Psoas muscle (tissue), 8 donors: ENCODE data around the gene SLFN11. TPM values are rescaled to one million over a fixed set of nuclear protein-coding genes. Genes with fewer than 3 reads are reported as not detected.

Experiments used
- ATAC-seq, 4 donors: fragments of 200-7000 bp; cut with Tn5 transposase; one replicate each; pipeline ENCODE4 v1.9.1; 2020; ENCODE audit warnings: moderate library complexity in 3 of 4, mild to moderate bottlenecking in 2 of 4
- DNase-seq, 2 donors: peaks; one replicate each; pipeline ENCODE4 v3.0.0-alpha.2; 2020
- H3K27ac ChIP-seq: fragments of 200-600 bp; one replicate; pipeline ENCODE4 v1.8.0; 2022
- H3K27me3 ChIP-seq, 3 donors: fragments of 200-600 bp in 1 of 3; one replicate each; pipeline versions ENCODE4 v1.6.1 to v1.8.0; 2013 to 2022; ENCODE audit warnings: low read length in 2 of 3, mild to moderate bottlenecking in 2 of 3, moderate library complexity in 1 of 3; ENCODE audit not compliant: insufficient read depth in 3 of 3
- H3K36me3 ChIP-seq, 2 donors: fragments of 200-600 bp in 1 of 2; one replicate each; pipeline versions ENCODE4 v1.6.1 to v1.8.0; 2013 to 2022; ENCODE audit warnings: low read depth in 1 of 2, mild to moderate bottlenecking in 1 of 2, moderate library complexity in 1 of 2; ENCODE audit not compliant: insufficient read depth in 1 of 2
- H3K4me1 ChIP-seq: fragments of 200-600 bp; one replicate; pipeline ENCODE4 v1.8.0; 2022
- H3K4me3 ChIP-seq: fragments of 200-600 bp; one replicate; pipeline ENCODE4 v1.8.0; 2022; ENCODE audit warnings: mild to moderate bottlenecking
- H3K9me3 ChIP-seq: fragments of 200-600 bp; one replicate; pipeline ENCODE4 v1.8.0; 2022
- CTCF ChIP-seq: fragments of 200-600 bp; IDR thresholded peaks from one replicate; pipeline ENCODE4 v1.8.0; 2022; ENCODE audit warnings: antibody characterized with exemption
- WGBS, 3 donors: extraction: QIAGEN DNeasy Blood & Tissue Kit; methylation state at CpG; one replicate each; pipeline versions ENCODE4 v1.1.6 to v1.1.7; 2013; 5-methylcytosine and 5-hydroxymethylcytosine counted together
- intact Hi-C, 2 donors: fragments of 100-400 bp; cut with DNase I; formaldehyde crosslinking; loops; one replicate each; pipeline versions ENCODE4 v1.11.0 to v1.14.2; 2022
- polyA plus RNA-seq, 3 donors: library from polyadenylated mRNA; stranded (reverse); fragments of 200-250 nt; gene quantifications; one replicate each; pipeline ENCODE4 v1.2.3, GENCODE V29; 2013
- total RNA-seq, 4 donors: library from RNA; stranded (reverse); fragmentation: NEBNext Ultra II Directional in 2 of 4; extraction: Animal tissue kit (Norgen Biotek cat#: 25700) in 2 of 4; gene quantifications; one replicate each; pipeline versions ENCODE4 v1.2.1 to v1.2.4, GENCODE V29; 2021 to 2023
- donor health status: healthy with polysubstance abuse.
- donor health status: DM: no; HTN: no; CAD: no; lungs with moderate emphysema.
- donor health status: Bipolar disorder and iron deficiency.
- donor health status: healthy.
- donor health status: DM: yes; HTN: yes; CAD: no.
- donor health status: DM: no; HTN: no; CAD: no.
- donor health status: DM: no; HTN: no; CAD: no.
- donor health status: DM: yes; HTN: yes; CAD: no.

SLFN11 gene
- total and polyA plus RNA-seq, 7 donors: 1.8 to 11.3 (median 7.0) TPM

- ATAC-seq (no peak), DNase-seq (no peak)
- H3K4me1 ChIP-seq: peaks cover 6% of the 10 kb centered on the region
- 83 to 89% (median 86%) methylated on average over 1 of the region's 1 CpG for WGBS, 3 donors
- no peaks in the 10 kb centered on the region for H3K9me3 ChIP-seq
- H3K27me3 ChIP-seq: no peaks in the 10 kb centered on the region
- intact Hi-C loops: no loop called here
- no peak overlapping the region for H3K27ac ChIP-seq
- H3K36me3 ChIP-seq: peaks cover 0 to 40% of the 10 kb centered on the region in 2 donors
- TF ChIP-seq CTCF: no peak
- H3K4me3 ChIP-seq: no peak overlapping the region
Measured at GRCh38 chr17:35322749-35323148, 50.7 kb downstream of the SLFN11 start.

GRCh38 chr17:35315971-35316370 lies 57.5 kb downstream of the SLFN11 start:
- no peak for TF ChIP-seq CTCF
- peaks cover 27% of the 10 kb centered on the region for H3K4me1 ChIP-seq
- intact Hi-C loops: loop anchor here (10.0 kb wide), 3 partner anchors 71 to 429 kb away; partner anchors contain the start of genes SLFN12 (in 1 of the 2) and SLFN5 (in 1 of the 2)

GRCh38 chr17:35315283-35315682 lies 58.1 kb downstream of the SLFN11 start:
- H3K27ac ChIP-seq: peak overlapping the region; percentile 84
- WGBS, 3 donors: 5 to 8% (median 6%) methylated on average over 5 of the region's 5 CpGs
- DNase-seq: peak; percentile 20 to 73
- peak overlapping the region; percentile 63 for H3K4me3 ChIP-seq
- H3K36me3 ChIP-seq: no peaks in the 10 kb centered on the region
- peak; percentile 74 to 86 (median 86) for ATAC-seq
- no peaks in the 10 kb centered on the region for H3K9me3 ChIP-seq
- H3K4me1 ChIP-seq: peaks cover 27% of the 10 kb centered on the region
- no peaks in the 10 kb centered on the region for H3K27me3 ChIP-seq
- TF ChIP-seq CTCF: no peak
- intact Hi-C loops: loop anchor here (10.0 kb wide), 3 partner anchors 70 to 430 kb away; partner anchors contain the start of genes SLFN12 (in 1 of the 2) and SLFN5 (in 1 of the 2)

More at GRCh38 chr17:35315971-35316370, 57.5 kb downstream of the SLFN11 start:
- H3K4me3 ChIP-seq: peak overlapping the region; percentile 26
- WGBS, 3 donors: 77 to 89% (median 86%) methylated on average over 2 of the region's 2 CpGs
- ATAC-seq (no peak), DNase-seq (no peak)
- peak overlapping the region; percentile 84 for H3K27ac ChIP-seq
- H3K9me3 ChIP-seq: no peaks in the 10 kb centered on the region
- no peaks in the 10 kb centered on the region for H3K27me3 ChIP-seq
- no peaks in the 10 kb centered on the region for H3K36me3 ChIP-seq

GRCh38 chr17:35314415-35315216 lies 58.8 kb downstream of the SLFN11 start:
- Histone ChIP-seq H3K9me3 (no peaks in the 10 kb centered on the region), H3K27me3 (no peaks in the 10 kb centered on the region), H3K36me3 (no peaks in the 10 kb centered on the region), H3K4me3 (peak overlapping the region; percentile 63), H3K27ac (peak overlapping the region; percentile 84), H3K4me1 (peaks cover 27% of the 10 kb centered on the region)
- intact Hi-C loops: loop anchor here (1.0 to 10.0 kb wide), 5 partner anchors 58 to 430 kb away; partner anchors contain the start of genes SLFN11 (in 1 of the 2), SLFN12 (in 1 of the 2) and SLFN5 (in 1 of the 2)
- ATAC-seq (peak in 3 of 4 donors; percentile 4 to 21 (median 9)), DNase-seq (no peak)
- 34 to 57% (median 45%) methylated on average over 9 of the region's 9 CpGs for WGBS, 3 donors
- TF ChIP-seq CTCF: no peak
